ENCODE results near the gene CHCHD6. TPM values are rescaled to one million over a fixed set of nuclear protein-coding genes. Genes with fewer than 3 reads are reported as not detected.

Gene CHCHD6
- total and polyA plus RNA-seq, 4 donors: 12.1 to 22.6 (median 17.5) TPM

GRCh38 chr3:126851934-126852333 is 147.9 kb downstream of the CHCHD6 start:
- Histone ChIP-seq H3K36me3 (ENCODE audit: control insufficient read depth in 4 of 4, insufficient read depth in 4 of 4, low read length in 4 of 4) (peaks cover 0 to 3% (median 0%) of the 10 kb centered on the region in 4 donors), H3K9ac (ENCODE audit: insufficient read depth in 1 of 2, low read length in 2 of 2) (no peak overlapping the region), H3K9me3 (ENCODE audit: control insufficient read depth in 4 of 4, insufficient read depth in 3 of 4, low read length in 3 of 4) (no peaks in the 10 kb centered on the region), H3K27ac (ENCODE audit: low read depth in 1 of 2, low read length in 1 of 2) (peak overlapping the region in 1 of 2 donors; percentile 17), H3K4me3 (no peak overlapping the region), H3K4me1 (ENCODE audit: control insufficient read depth in 5 of 5, insufficient read depth in 5 of 5, low read length in 5 of 5) (peaks cover 3 to 19% (median 4%) of the 10 kb centered on the region in 5 donors), H3K27me3 (ENCODE audit: control insufficient read depth in 3 of 3, insufficient read depth in 3 of 3, low read length in 2 of 3) (no peaks in the 10 kb centered on the region)
- no peak for TF ChIP-seq CTCF (IDR thresholded peaks at IDR 0.05; ENCODE audit: control extremely low read depth, extremely low read depth)
- ATAC-seq (ENCODE audit: insufficient read depth, low FRiP score): no peak
- DNase-seq: no peak
- WGBS, 2 donors: 98% methylated on average over 6 of the region's 6 CpGs

DNA sequence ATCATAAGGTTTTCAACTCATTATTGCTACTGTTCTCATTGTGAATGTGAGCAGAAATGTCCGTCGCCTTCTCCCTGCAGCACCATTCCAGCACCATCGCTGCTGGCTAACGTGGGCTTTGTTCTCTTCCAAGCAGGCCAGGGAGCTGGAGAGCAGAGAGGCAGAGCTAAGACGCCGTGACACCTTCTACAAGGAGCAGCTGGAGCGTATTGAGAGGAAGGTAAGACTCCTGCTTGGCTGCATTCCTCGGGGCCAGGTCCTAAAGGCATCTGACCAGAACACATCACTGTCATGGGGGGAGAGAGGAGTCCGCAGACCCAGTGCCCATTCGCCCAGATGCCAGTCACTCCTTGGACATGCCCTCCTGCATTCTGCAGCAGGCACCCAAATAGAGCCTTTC is 148.5 kb downstream of the CHCHD6 start:
- ATAC-seq (ENCODE audit: insufficient read depth, low FRiP score) (no peak), DNase-seq (peak in 2 of 3 donors; percentile 14 to 22)
- 87 to 92% methylated on average over 10 of the region's 10 CpGs for WGBS, 2 donors

GRCh38 chr3:126854666-126855065 is 150.6 kb downstream of the CHCHD6 start:
- Histone ChIP-seq H3K27ac (ENCODE audit: low read depth in 1 of 2, low read length in 1 of 2) (no peak overlapping the region), H3K27me3 (ENCODE audit: control insufficient read depth in 3 of 3, insufficient read depth in 3 of 3, low read length in 2 of 3) (no peaks in the 10 kb centered on the region), H3K9me3 (ENCODE audit: control insufficient read depth in 4 of 4, insufficient read depth in 3 of 4, low read length in 3 of 4) (no peaks in the 10 kb centered on the region), H3K36me3 (ENCODE audit: control insufficient read depth in 4 of 4, insufficient read depth in 4 of 4, low read length in 4 of 4) (peaks cover 0 to 3% (median 0%) of the 10 kb centered on the region in 4 donors), H3K4me3 (no peak overlapping the region), H3K9ac (ENCODE audit: insufficient read depth in 1 of 2, low read length in 2 of 2) (no peak overlapping the region), H3K4me1 (ENCODE audit: control insufficient read depth in 5 of 5, insufficient read depth in 5 of 5, low read length in 5 of 5) (peaks cover 3 to 19% (median 4%) of the 10 kb centered on the region in 5 donors)
- TF ChIP-seq CTCF (IDR thresholded peaks at IDR 0.05; ENCODE audit: control extremely low read depth, extremely low read depth): no peak
- ATAC-seq (ENCODE audit: insufficient read depth, low FRiP score): no peak
- 89 to 96% methylated on average over 5 of the region's 5 CpGs for WGBS, 2 donors
- no peak for DNase-seq

More for the DNA sequence above, 148.5 kb downstream of the CHCHD6 start:
- Histone ChIP-seq H3K9me3 (ENCODE audit: control insufficient read depth in 4 of 4, insufficient read depth in 3 of 4, low read length in 3 of 4) (no peaks in the 10 kb centered on the region), H3K4me1 (ENCODE audit: control insufficient read depth in 5 of 5, insufficient read depth in 5 of 5, low read length in 5 of 5) (peaks cover 3 to 19% (median 4%) of the 10 kb centered on the region in 5 donors), H3K4me3 (no peak overlapping the region), H3K27me3 (ENCODE audit: control insufficient read depth in 3 of 3, insufficient read depth in 3 of 3, low read length in 2 of 3) (no peaks in the 10 kb centered on the region), H3K9ac (ENCODE audit: insufficient read depth in 1 of 2, low read length in 2 of 2) (no peak overlapping the region), H3K36me3 (ENCODE audit: control insufficient read depth in 4 of 4, insufficient read depth in 4 of 4, low read length in 4 of 4) (peaks cover 0 to 3% (median 0%) of the 10 kb centered on the region in 4 donors), H3K27ac (ENCODE audit: low read depth in 1 of 2, low read length in 1 of 2) (no peak overlapping the region)
- TF ChIP-seq CTCF (IDR thresholded peaks at IDR 0.05; ENCODE audit: control extremely low read depth, extremely low read depth): no peak

- H3K36me3 ChIP-seq (ENCODE audit: control insufficient read depth in 4 of 4, insufficient read depth in 4 of 4, low read length in 4 of 4): peaks cover 0 to 3% (median 0%) of the 10 kb centered on the region in 4 donors
- H3K27me3 ChIP-seq (ENCODE audit: control insufficient read depth in 3 of 3, insufficient read depth in 3 of 3, low read length in 2 of 3): no peaks in the 10 kb centered on the region
- 96 to 99% methylated on average over 4 of the region's 4 CpGs for WGBS, 2 donors
- H3K9me3 ChIP-seq (ENCODE audit: control insufficient read depth in 4 of 4, insufficient read depth in 3 of 4, low read length in 3 of 4): no peaks in the 10 kb centered on the region
- H3K4me3 ChIP-seq: no peak overlapping the region
- peaks cover 3 to 12% (median 3%) of the 10 kb centered on the region in 5 donors for H3K4me1 ChIP-seq (ENCODE audit: control insufficient read depth in 5 of 5, insufficient read depth in 5 of 5, low read length in 5 of 5)
- no peak overlapping the region for H3K27ac ChIP-seq (ENCODE audit: low read depth in 1 of 2, low read length in 1 of 2)
- DNase-seq (no peak), ATAC-seq (ENCODE audit: insufficient read depth, low FRiP score) (no peak)
- no peak overlapping the region for H3K9ac ChIP-seq (ENCODE audit: insufficient read depth in 1 of 2, low read length in 2 of 2)
- TF ChIP-seq CTCF (IDR thresholded peaks at IDR 0.05; ENCODE audit: control extremely low read depth, extremely low read depth): no peak
These were observed 151.3 kb downstream of the CHCHD6 start for GRCh38 chr3:126855374-126855773.
